ENCODE measurements around the gene TSR1.

TSR1 gene

GRCh38 chr17:2336215-2336851 lies at the start of gene TSR1:
TSS of gene TSR1 (minus strand) at chr17:2336457. CDS start at chr17:2336427, 30 bp downstream.
- DNase-seq (ENCODE audit: low spot score), result peak; percentile 98
- TF ChIP-seq CTCF (IDR thresholded peaks at IDR 0.05; ENCODE audit: extremely low read depth, insufficient read depth, missing control alignments), result peak; percentile 53
- in situ Hi-C loops (cut with MboI; ENCODE audit: low pct_unique_long_range_greater_than_20kb, low sequenced_read_pairs, unreplicated experiment), result no loop called here

GRCh38 chr17:2385240-2386210 lies 49.3 kb upstream of the TSR1 start:
- in situ Hi-C loops (cut with MboI; ENCODE audit: low pct_unique_long_range_greater_than_20kb, low sequenced_read_pairs, unreplicated experiment), result no loop called here
- DNase-seq (ENCODE audit: low spot score), result no peak
- TF ChIP-seq CTCF (IDR thresholded peaks at IDR 0.05; ENCODE audit: extremely low read depth, insufficient read depth, missing control alignments), result no peak

GRCh38 chr17:2384439-2385127 lies 48.3 kb upstream of the TSR1 start:
- DNase-seq (ENCODE audit: low spot score), result no peak
- TF ChIP-seq CTCF (IDR thresholded peaks at IDR 0.05; ENCODE audit: extremely low read depth, insufficient read depth, missing control alignments), result no peak
- in situ Hi-C loops (cut with MboI; ENCODE audit: low pct_unique_long_range_greater_than_20kb, low sequenced_read_pairs, unreplicated experiment), result no loop called here

GRCh38 chr17:2383628-2384167 lies 47.4 kb upstream of the TSR1 start:
- no peak for TF ChIP-seq CTCF (IDR thresholded peaks at IDR 0.05; ENCODE audit: extremely low read depth, insufficient read depth, missing control alignments)
- no peak for DNase-seq (ENCODE audit: low spot score)
- in situ Hi-C loops (cut with MboI; ENCODE audit: low pct_unique_long_range_greater_than_20kb, low sequenced_read_pairs, unreplicated experiment), result no loop called here

GRCh38 chr17:2380950-2381649 lies 44.8 kb upstream of the TSR1 start:
- DNase-seq (ENCODE audit: low spot score), result no peak
- in situ Hi-C loops (cut with MboI; ENCODE audit: low pct_unique_long_range_greater_than_20kb, low sequenced_read_pairs, unreplicated experiment), result no loop called here
- no peak for TF ChIP-seq CTCF (IDR thresholded peaks at IDR 0.05; ENCODE audit: extremely low read depth, insufficient read depth, missing control alignments)
